Measurements from ENCODE around the gene DYSF.

The DYSF gene

GRCh38 chr2:71578767-71579342 is 125.5 kb downstream of the DYSF start:
- no peak for DNase-seq

DNA sequence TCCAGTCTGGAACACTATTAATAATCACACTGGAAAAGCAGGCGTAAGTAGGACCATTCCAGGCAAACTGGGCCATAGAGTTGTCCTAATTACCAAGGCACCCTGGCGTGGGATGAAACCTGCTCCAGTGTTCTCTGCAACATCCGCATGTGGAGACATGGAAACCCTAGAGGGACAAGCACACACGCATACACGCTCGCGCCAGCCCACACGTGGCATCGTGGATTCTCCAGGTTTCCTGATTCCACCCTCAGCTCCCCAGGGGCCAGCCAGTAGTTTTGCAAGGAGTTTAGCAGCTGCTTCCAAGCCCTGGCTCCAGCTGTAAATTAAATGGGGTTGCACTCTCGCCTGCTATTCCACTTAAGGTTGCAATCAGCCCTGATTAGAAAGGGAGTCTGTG is 127.7 kb downstream of the DYSF start:
- no peak for DNase-seq

DNA sequence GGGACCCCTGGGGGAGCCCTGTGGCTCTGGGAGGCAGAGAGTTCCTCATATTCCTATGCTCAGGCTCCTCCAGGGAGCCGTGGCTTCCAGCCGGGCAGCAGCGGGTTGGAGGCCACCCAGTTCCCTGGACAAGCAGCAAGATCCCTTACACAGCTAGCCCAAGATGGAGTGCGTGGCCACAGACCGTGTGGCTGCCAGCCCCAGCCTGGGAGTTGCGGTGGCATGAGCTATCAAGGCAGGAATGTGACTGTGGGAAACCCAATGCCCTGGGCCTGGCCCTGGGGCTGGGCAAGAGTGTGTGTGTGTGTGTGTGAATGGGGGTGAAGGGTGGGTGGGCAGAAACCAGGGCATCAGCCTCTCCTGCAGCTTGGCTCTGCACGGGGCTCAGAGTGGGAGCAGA is 130.5 kb downstream of the DYSF start:
- DNase-seq, result no peak

GRCh38 chr2:71586471-71586870 is 133.1 kb downstream of the DYSF start:
- no peak for DNase-seq

DNA sequence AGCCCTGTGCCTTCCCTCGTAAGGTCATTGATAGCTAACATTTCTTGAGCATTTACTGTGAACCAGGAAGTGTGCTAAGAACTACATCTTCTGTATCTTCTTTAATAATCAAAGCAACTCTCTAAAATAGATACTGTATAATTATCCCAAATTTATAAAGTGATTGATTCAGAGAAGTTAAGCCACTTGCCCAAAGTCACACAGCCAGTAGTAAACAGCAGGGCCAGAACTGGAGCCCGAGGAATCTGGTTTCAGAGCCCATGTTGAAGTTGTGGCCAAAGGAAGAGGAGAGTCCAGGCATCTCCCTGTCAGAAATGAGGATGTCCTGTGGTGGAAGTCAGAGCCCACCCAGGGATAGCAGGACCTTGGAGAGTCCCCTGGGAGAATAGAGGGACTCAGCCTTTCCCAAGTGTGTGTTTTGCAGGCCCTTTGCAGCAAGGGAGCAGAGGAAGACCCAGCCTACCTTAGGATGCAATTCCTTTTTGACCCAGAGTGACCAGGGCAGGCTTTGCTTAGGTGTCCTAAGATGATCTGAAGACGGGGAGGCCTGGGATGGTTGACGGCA is 134.2 kb downstream of the DYSF start:
- DNase-seq, result no peak

GRCh38 chr2:71588497-71589170 is 135.3 kb downstream of the DYSF start:
- no peak for DNase-seq

GRCh38 chr2:71589763-71590162 is 136.4 kb downstream of the DYSF start:
- no peak for DNase-seq

- DNase-seq, result no peak
Observed at GRCh38 chr2:71591044-71591443, 137.7 kb downstream of the DYSF start.

DNA sequence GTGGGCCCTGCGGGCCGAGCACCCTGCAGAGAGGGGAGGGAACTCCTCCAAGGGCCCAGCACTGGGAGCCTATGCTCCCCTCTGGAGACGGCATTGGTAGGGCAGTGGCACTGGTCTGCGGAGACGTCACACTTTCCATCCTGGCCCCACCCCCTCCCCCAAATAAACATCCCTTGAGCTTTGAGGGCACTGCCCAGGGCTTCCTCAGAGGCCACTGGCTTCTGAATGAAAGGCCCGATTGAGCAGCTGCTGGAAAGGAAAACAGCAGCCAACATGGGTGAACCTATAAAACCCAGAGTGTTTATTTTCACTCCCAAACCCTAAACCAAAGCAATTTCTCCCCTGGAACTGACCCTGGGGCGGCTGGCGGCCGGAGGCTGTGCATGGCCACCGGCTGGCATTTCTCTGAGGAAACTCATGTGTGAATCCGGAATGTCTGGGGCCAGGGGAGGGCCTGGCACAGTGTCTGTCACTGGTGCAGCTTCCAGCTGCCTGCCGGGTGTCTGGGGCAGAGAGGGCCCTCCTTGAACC is 138.9 kb downstream of the DYSF start:
- DNase-seq, result no peak

GRCh38 chr2:71595569-71595968 is 142.2 kb downstream of the DYSF start:
- DNase-seq, result no peak

DNA sequence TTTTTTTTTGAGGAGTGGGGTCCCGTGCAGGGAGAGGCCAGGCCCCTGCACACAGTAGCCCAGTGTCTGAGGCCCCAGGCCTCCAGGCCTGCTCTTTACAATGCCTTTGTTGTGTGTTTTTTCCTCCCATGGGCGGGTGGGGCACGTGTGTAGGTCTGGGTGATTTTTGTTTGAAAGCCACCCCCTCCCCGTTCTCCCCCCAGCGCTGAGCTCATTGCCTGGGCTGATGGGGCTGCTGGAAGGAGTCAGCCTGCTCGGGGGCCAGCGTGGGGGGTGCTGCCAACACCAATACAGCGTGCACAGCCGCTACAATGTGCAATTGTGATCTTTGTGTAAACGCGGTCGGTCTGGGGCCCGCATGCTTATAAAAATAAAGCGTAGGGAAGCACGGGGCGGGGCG is 142.7 kb downstream of the DYSF start:
- DNase-seq, result no peak

DNA sequence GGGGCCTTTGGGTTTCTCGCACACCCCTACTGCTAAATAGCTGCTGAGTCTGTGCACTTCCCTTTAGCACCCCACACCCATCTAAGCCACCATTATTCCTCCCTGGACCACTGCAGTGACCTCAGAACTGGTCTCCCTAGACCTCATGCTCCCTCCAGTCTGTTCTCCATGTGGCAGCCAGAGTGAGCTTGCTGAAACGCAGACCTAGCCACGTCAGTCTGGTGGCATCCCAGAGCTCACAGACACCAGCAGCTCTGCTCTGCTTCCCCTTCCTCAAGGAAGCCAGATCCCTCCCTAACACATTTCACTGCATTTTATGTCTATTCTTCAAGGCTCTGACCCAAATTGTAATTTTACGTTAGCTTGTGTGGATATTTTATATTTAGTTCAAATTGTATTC is 144.4 kb downstream of the DYSF start:
- DNase-seq, result no peak

- DNase-seq, result no peak
Observed at GRCh38 chr2:71598526-71598925, 145.2 kb downstream of the DYSF start.

DNA sequence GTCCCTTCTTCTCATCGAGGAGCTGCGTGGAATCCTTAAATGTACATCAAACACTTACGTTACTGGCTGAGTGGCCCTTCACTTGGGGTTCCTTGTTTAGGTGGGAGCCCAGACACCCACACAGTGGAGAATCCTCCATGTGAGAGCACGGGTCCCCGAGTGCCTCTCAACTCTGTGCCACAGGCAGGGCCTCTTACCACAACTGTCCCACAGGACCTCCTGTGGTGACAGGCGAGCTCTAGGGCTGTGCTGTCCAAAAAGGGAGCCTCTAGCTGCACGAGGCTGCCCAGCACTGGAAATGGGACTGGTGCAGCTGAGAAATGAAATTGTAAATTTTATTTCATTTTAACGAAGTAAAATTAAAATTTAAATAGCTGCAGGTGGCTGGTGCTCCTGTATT is 145.7 kb downstream of the DYSF start:
- DNase-seq, result no peak

DNA sequence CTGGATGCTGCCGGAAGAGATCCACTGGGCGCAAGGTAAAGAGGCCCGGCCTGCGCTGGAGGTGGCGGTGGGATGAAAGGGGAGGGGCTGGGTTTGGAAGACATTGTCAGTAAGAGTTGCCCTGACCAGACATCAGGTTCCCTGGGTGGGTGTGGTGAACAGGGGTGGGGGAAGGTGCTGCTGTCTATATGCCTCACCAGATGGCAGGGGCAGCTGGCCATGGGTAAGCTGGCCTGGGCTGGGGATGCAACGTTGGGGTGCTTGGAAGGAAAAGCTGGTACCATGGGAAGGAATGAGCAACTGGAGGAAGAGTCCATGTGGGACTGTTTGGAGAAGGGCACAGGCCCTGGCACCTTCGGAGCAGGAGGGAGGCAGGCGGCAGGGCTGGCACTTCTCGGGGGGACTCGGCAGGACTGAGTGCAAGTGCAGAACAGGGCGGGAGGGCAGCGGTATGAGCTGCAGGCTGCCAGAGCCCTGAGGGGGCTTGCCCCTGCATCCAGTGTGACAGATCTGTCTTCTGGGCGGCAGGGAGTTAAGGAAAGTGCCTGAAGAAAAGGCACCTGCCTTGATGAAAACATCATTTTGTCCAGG is 146.4 kb downstream of the DYSF start:
- DNase-seq, result no peak

GRCh38 chr2:71600555-71600954 is 147.2 kb downstream of the DYSF start:
- DNase-seq, result no peak

GRCh38 chr2:71601136-71602114 is 148.1 kb downstream of the DYSF start:
- no peak for DNase-seq

- no peak for DNase-seq
Observed at GRCh38 chr2:71602115-71602495, 148.7 kb downstream of the DYSF start.

GRCh38 chr2:71602581-71602980 is 149.2 kb downstream of the DYSF start:
- DNase-seq, result no peak

GRCh38 chr2:71603311-71603811 is 150.0 kb downstream of the DYSF start:
- no peak for DNase-seq

- no peak for DNase-seq
Observed at GRCh38 chr2:71603851-71604725, 150.7 kb downstream of the DYSF start.

DNA sequence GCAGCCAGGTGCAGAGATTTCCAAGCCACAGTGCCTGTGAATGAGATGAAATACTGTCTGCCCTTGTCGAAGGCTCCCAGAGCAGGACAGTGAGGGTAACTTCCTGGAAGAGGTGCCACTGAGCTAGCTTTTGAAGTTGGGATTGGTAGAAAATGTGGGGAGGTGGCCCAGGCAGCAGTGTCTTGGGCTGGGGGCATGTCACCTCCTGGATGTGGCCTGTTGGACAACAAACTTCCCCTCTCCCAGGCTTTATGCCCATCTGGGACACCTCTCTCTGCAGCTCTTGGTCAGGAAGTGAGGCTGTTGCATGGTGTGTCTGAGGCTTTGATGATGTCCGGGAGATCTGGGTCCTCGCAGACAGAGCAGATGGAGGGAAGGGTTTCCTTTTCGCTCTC is 151.4 kb downstream of the DYSF start:
- no peak for DNase-seq
